Posterior vena cava (tissue), 2 donors: Measurements from ENCODE around the gene CLEC16A. TPM values are rescaled to one million over a fixed set of nuclear protein-coding genes. Genes with fewer than 3 reads are reported as not detected.
A peak's percentile ranks its signal among the peaks of the same experiment; 100 is the strongest.
"Not testable (repeated sequence)": the region's sequence is repeated elsewhere in the genome, so short reads cannot be mapped to it uniquely, and the experiment has no call there.

Source experiments
- DNase-seq: peaks from one replicate; pipeline ENCODE4 v3.0.0-alpha.2; 2020; ENCODE audit warnings: low spot score
- intact Hi-C, 2 donors: fragments of 100-400 bp; cut with DNase I; formaldehyde crosslinking; loops; one replicate each; pipeline versions ENCODE4 v1.14.1 to v1.14.2; 2022 to 2023
- total RNA-seq, 2 donors: library from RNA; stranded (reverse); fragmentation: NEBNext Ultra II Directional; extraction: Animal tissue kit (Norgen Biotek cat#: 25700); gene quantifications; one replicate each; pipeline ENCODE4 v1.2.1, GENCODE V29; 2021
- donor health status: DM: yes; HTN: yes; CAD: no.
- donor health status: DM: yes; HTN: yes; CAD: no.

CLEC16A gene
- total RNA-seq, 2 donors from 2014 or later, result 19.4 to 20.1 TPM

GRCh38 chr16:10937068-10937859 lies 7.1 kb upstream of the CLEC16A start:
- intact Hi-C loops, result no loop called here
- peak; percentile 64 for DNase-seq

DNA sequence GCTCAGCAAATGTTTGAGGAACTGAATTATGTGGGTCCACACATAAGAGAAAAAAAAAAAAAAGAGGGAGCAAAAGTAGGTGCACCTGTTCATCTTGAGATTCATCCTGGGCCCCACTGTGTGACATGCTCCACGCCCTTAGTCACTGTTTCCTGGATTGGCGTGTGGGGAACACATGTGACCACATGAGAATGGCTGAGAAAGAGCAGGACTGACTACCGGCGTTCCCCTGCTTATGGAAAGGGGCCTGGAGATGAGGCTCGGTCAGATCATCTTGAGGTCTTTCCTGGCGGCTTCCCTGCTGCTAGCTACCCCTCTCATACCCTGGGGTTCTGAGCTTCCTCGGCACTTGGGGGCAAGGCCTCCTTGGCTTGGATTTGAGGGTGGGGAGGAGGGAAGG lies 6.0 kb upstream of the CLEC16A start:
- DNase-seq, result peak; percentile 62
- intact Hi-C loops, result no loop called here

GRCh38 chr16:10938796-10939648 lies 5.3 kb upstream of the CLEC16A start:
- intact Hi-C loops, result no loop called here
- no peak for DNase-seq

DNA sequence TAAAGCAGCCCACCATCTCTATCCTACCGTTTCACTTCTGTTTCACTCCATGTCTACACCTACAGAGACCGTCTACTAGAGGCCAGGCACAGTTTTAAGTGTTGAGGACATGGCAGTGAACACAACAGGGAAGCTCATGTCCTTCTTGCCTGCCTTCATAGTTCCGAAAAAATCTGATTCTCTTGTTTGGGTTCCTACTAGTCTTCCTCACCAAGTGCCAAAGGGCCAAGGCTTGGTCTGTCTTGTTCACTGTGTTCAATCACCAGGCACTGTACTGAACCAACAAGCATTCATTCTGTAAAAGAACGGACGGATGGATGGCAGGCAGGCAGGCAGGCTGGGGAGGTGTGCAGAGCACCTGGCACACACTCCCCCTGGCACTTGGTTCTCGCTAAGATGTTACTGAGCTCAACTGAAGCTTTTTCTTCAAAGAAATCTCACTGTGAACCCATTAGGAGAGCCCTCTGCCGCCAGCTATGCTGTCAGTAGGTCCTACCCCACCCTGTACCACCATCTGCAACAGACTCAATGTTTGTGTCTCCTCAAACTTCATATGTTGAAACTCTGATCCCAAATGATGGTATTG lies 4.6 kb upstream of the CLEC16A start:
- peak; percentile 46 for DNase-seq
- intact Hi-C loops, result loop anchor here in 1 of 2 donors (5.0 kb wide), 1 partner anchor 1767 kb away; no protein-coding TSS in a partner anchor

DNA sequence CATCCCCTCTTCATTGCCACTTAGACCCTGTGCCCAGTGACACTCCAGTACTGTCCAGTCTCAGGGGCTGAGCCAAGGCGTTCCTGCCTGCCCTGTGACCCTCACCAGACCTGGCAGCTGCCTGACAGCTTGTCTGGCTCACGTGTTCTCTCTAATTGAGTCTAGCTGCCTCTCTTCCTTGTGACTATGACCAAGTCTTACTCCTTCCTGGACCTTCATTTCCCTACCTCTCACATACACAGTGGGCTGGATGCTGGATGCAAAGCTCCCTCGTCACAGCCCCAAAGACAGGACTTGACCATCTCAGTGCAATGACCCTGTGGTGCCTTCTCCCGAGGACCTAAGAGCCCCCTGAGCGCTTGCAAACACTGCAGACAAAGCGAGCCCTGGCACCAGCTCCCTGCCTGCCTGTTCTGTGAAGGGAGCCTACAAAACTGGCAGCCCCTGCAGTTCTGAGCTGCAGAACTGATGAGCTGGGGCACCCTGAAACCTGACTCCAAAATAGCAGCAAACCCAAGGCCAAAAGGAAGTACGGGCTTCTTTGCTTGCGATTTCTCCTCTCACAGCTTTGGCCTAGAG lies 3.8 kb upstream of the CLEC16A start:
- DNase-seq, result peak; percentile 77
- intact Hi-C loops, result loop anchor here in 1 of 2 donors (5.0 kb wide), 1 partner anchor 1768 kb away; no protein-coding TSS in a partner anchor

GRCh38 chr16:10941127-10941933 lies 3.0 kb upstream of the CLEC16A start:
- peak; percentile 79 for DNase-seq
- intact Hi-C loops, result loop anchor here in 1 of 2 donors (5.0 kb wide), 1 partner anchor 1769 kb away; no protein-coding TSS in a partner anchor

- DNase-seq, result not testable (repeated sequence)
- intact Hi-C loops, result loop anchor here in 1 of 2 donors (5.0 kb wide), 1 partner anchor 1770 kb away; no protein-coding TSS in a partner anchor
Observed at GRCh38 chr16:10941935-10942351, 2.4 kb upstream of the CLEC16A start.

DNA sequence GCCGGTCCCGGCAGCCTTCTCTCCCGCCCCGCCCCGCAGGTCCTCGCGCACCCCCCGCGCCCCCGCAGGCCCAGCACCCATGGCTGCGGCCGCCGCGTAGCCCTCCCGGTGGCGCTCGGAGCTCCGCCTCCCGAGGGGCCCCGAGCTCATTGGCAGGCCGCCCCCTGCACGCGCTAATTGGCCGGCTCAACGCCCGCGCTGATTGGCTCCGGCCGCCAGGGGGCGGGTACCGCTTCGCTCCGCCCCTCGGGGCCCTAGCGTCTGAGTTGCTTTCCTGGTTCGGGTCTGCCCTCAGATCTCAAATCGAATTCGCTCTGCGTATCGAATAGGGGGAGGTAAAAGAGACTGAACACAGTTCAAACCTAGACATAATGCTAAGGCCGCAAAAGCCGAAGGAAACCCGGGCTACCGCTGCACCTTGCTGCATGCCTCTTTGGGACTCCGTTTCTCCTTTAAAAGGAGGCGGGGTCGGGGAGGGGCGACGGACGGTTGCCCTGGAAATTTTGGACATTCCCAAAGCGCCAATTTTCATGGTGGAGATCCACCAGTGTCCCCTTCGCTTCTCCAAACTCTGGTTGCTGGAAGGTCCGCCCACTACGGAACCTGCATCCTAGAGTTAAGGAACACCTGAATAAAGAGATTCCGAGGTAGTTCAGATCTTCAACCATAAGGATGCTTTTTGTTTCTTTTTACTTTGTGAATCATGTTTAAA lies 1.9 kb upstream of the CLEC16A start, which contains the start of gene DEXI:
Gene DEXI, minus strand, starts transcription at position 117 of the 712 bp plus-strand sequence. CDS start 463 bp downstream, outside the sequence.
- peak; percentile 98 for DNase-seq
- intact Hi-C loops, result loop anchor here in 1 of 2 donors (5.0 kb wide), 1 partner anchor 1770 kb away; no protein-coding TSS in a partner anchor

DNA sequence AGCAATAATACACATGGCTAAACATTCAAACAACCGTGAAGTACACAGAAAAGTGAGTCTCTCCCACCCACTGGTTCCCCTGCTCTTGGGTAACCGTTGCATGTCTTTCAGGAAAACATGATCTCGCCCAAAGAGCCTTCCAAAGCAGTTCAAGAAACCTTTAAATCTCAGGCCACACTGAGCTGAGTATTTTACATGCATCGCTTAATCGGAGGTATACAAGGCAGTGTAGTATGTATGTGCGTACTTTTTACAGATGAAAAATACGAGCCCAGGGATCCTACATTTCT lies 1.4 kb upstream of the CLEC16A start:
- intact Hi-C loops, result loop anchor here in 1 of 2 donors (5.0 kb wide), 1 partner anchor 1771 kb away; no protein-coding TSS in a partner anchor
- DNase-seq, result no peak

- intact Hi-C loops, result no loop called here
- DNase-seq, result no peak
Observed at GRCh38 chr16:10945065-10945787, 862 bp downstream of the CLEC16A start.

- no peak for DNase-seq
- intact Hi-C loops, result no loop called here
Observed at GRCh38 chr16:10946308-10946707, 1.9 kb downstream of the CLEC16A start.

GRCh38 chr16:10947211-10947787 lies 2.9 kb downstream of the CLEC16A start:
- no peak for DNase-seq
- intact Hi-C loops, result no loop called here

GRCh38 chr16:10949424-10949970 lies 5.1 kb downstream of the CLEC16A start:
- intact Hi-C loops, result no loop called here
- DNase-seq, result no peak

DNA sequence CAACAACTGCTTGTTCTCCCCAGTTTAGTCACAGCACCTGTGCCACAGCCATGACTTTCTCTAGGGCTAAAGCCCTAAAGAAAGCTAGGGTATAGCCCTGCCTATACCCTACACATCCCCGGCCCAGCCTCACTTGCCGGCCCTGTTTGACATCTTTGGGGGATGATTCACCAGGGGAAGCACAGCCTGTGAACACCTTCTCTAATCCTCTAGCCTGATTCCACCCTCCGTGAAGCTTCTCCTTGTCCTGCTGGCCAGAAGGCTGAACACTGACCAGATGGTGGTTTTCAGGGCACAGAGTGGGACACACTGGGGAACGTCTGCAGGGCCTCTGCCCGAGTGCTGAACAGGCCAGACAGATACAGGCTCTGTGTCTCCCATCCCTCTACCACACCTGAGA lies 6.0 kb downstream of the CLEC16A start:
- intact Hi-C loops, result no loop called here
- no peak for DNase-seq

GRCh38 chr16:10951026-10951425 lies 6.7 kb downstream of the CLEC16A start:
- no peak for DNase-seq
- intact Hi-C loops, result no loop called here

GRCh38 chr16:10954903-10955302 lies 10.5 kb downstream of the CLEC16A start:
- intact Hi-C loops, result loop anchor here in 1 of 2 donors (2.0 kb wide), 1 partner anchor 66 kb away; no protein-coding TSS in a partner anchor
- DNase-seq, result no peak
